Gastrocnemius medialis (tissue), 4 donors: ENCODE measurements around the gene MOCS2. TPM values are rescaled to one million over a fixed set of nuclear protein-coding genes. Genes with fewer than 3 reads are reported as not detected.

Experiments used
- ATAC-seq, 2 donors: fragments of 150-250 bp; one replicate each; pipeline ENCODE4 v1.9.1; 2016
- DNase-seq, 2 donors: peaks; one replicate each; pipeline ENCODE4 v3.0.0-alpha.2; 2019
- H3K27ac ChIP-seq, 4 donors: fragments of 200-600 bp; sonication (generic); 1 replicate in 1 of 4; 2 replicates in 3 of 4; pipeline ENCODE4 v1.5.1; 2016 to 2018; ENCODE audit warnings: mild to moderate bottlenecking in 2 of 4, moderate library complexity in 1 of 4
- H3K27me3 ChIP-seq, 3 donors: fragments of 200-600 bp; sonication (generic) in 2 of 3; 1 replicate in 1 of 3; 2 replicates in 2 of 3; pipeline versions ENCODE4 v1.5.1 to v1.6.0; 2016 to 2019; ENCODE audit warnings: mild to moderate bottlenecking in 1 of 3, moderate library complexity in 1 of 3
- H3K36me3 ChIP-seq, 2 donors: fragments of 200-600 bp; sonication (generic) in 1 of 2; one replicate each; pipeline ENCODE4 v1.5.1; 2017 to 2018
- H3K4me1 ChIP-seq, 2 donors: fragments of 200-600 bp; sonication (generic) in 1 of 2; one replicate each; pipeline ENCODE4 v1.5.1; 2016 to 2017; ENCODE audit warnings: mild to moderate bottlenecking in 2 of 2
- H3K4me3 ChIP-seq, 4 donors: fragments of 200-600 bp; sonication (generic) in 3 of 4; 1 replicate in 1 of 4; 2 replicates in 3 of 4; pipeline ENCODE4 v1.5.1; 2016 to 2019; ENCODE audit warnings: mild to moderate bottlenecking in 2 of 4
- H3K9me3 ChIP-seq, 3 donors: fragments of 200-600 bp; sonication (generic) in 2 of 3; 1 replicate in 1 of 3; 2 replicates in 2 of 3; pipeline ENCODE4 v1.5.1; 2016 to 2019
- CTCF ChIP-seq, 5 experiments: fragments of 450-650 bp in 3 of 5; fragments of 200-600 bp in 2 of 5; sonication (generic) in 2 of 5; IDR thresholded peaks in 4 of 5; conservative IDR thresholded peaks in 1 of 5; 1 replicate in 4 of 5; 2 replicates in 1 of 5; pipeline ENCODE4 v1.5.1; 2016 to 2019; ENCODE audit warnings: antibody characterized with exemption in 5 of 5, mild to moderate bottlenecking in 3 of 5, moderate library complexity in 3 of 5
- POLR2A ChIP-seq, 2 donors: fragments of 450-650 bp; IDR thresholded peaks; one replicate each; pipeline ENCODE4 v1.6.1; 2017; ENCODE audit warnings: antibody characterized with exemption in 2 of 2, mild to moderate bottlenecking in 2 of 2, moderate library complexity in 2 of 2
- in situ Hi-C, 4 donors: fragments of 200-750 bp; cut with MboI; loops; one replicate each; pipeline versions ENCODE4 v1.15.0 to v1.8.0; 2017; ENCODE audit warnings: low sequenced_read_pairs in 4 of 4
- intact Hi-C: fragments of 100-400 bp; cut with DNase I; formaldehyde crosslinking; loops from one replicate; pipeline ENCODE4 v1.15.1; 2023; ENCODE audit warnings: low total_unique reads
- total RNA-seq, 4 donors: library from RNA; depleted of rRNA; stranded (reverse); fragments of >200 nt; gene quantifications; one replicate each; pipeline versions ENCODE4 v1.1.0 to v1.2.3, GENCODE V29; 2016

Gene MOCS2
- total RNA-seq, 4 donors from 2014 or later = 32.0 to 58.6 (median 53.1) TPM

- Histone ChIP-seq H3K4me3 (no peak overlapping the region), H3K27ac (no peak overlapping the region), H3K9me3 (no peaks in the 10 kb centered on the region), H3K4me1 (no peaks in the 10 kb centered on the region), H3K27me3 (no peaks in the 10 kb centered on the region), H3K36me3 (peaks cover 0 to 55% of the 10 kb centered on the region in 2 donors)
- intact Hi-C loops (no loop called here), in situ Hi-C loops (no loop called here)
- DNase-seq (no peak), ATAC-seq (no peak)
- no peak for TF ChIP-seq CTCF (IDR thresholded peaks at IDR 0.05 in 4 of 5, conservative IDR thresholded peaks at IDR 0.05 in 1 of 5)
- TF ChIP-seq POLR2A (IDR thresholded peaks at IDR 0.05) = no peak
These were observed 9.0 kb downstream of the MOCS2 start for GRCh38 chr5:53100606-53101005.

- no peak for DNase-seq
- no peak for TF ChIP-seq CTCF (IDR thresholded peaks at IDR 0.05 in 4 of 5, conservative IDR thresholded peaks at IDR 0.05 in 1 of 5)
- no peak for TF ChIP-seq POLR2A (IDR thresholded peaks at IDR 0.05)
- no peaks in the 10 kb centered on the region for H3K4me1 ChIP-seq
- in situ Hi-C loops (loop anchor here in 3 of 4 donors (5.0 to 10.0 kb wide), 2 partner anchors 152 to 155 kb away; no protein-coding TSS in a partner anchor), intact Hi-C loops (no loop called here)
- H3K4me3 ChIP-seq = no peak overlapping the region
- ATAC-seq = no peak
- no peak overlapping the region for H3K27ac ChIP-seq
- peaks cover 0 to 54% of the 10 kb centered on the region in 2 donors for H3K36me3 ChIP-seq
- H3K9me3 ChIP-seq = no peaks in the 10 kb centered on the region
- no peaks in the 10 kb centered on the region for H3K27me3 ChIP-seq
These were observed 10.0 kb downstream of the MOCS2 start for GRCh38 chr5:53099546-53099945.

- peaks cover 0 to 31% of the 10 kb centered on the region in 2 donors for H3K36me3 ChIP-seq
- no peaks in the 10 kb centered on the region for H3K27me3 ChIP-seq
- H3K27ac ChIP-seq = no peak overlapping the region
- TF ChIP-seq CTCF (IDR thresholded peaks at IDR 0.05 in 4 of 5, conservative IDR thresholded peaks at IDR 0.05 in 1 of 5) (peak; percentile 49 to 89 (median 67)), POLR2A (IDR thresholded peaks at IDR 0.05) (no peak)
- no peak overlapping the region for H3K4me3 ChIP-seq
- intact Hi-C loops (loop anchor here (2.0 kb wide), 1 partner anchor 147 kb away; no protein-coding TSS in a partner anchor), in situ Hi-C loops (loop anchor here in 3 of 4 donors (5.0 to 10.0 kb wide), 2 partner anchors 149 to 151 kb away; no protein-coding TSS in a partner anchor)
- peak in 1 of 2 donors; percentile 30 for DNase-seq
- H3K4me1 ChIP-seq = no peaks in the 10 kb centered on the region
- H3K9me3 ChIP-seq = no peaks in the 10 kb centered on the region
- peak in 1 of 2 donors; percentile 51 for ATAC-seq
These were observed 13.5 kb downstream of the MOCS2 start for GRCh38 chr5:53095931-53096525.

- Histone ChIP-seq H3K9me3 (no peaks in the 10 kb centered on the region), H3K4me1 (no peaks in the 10 kb centered on the region), H3K4me3 (no peak overlapping the region), H3K27ac (no peak overlapping the region), H3K36me3 (peaks cover 0 to 23% of the 10 kb centered on the region in 2 donors), H3K27me3 (no peaks in the 10 kb centered on the region)
- ATAC-seq (no peak), DNase-seq (no peak)
- in situ Hi-C loops = loop anchor here in 3 of 4 donors (5.0 to 10.0 kb wide), 2 partner anchors 148 to 150 kb away; no protein-coding TSS in a partner anchor
- TF ChIP-seq POLR2A (IDR thresholded peaks at IDR 0.05) (no peak), CTCF (IDR thresholded peaks at IDR 0.05 in 4 of 5, conservative IDR thresholded peaks at IDR 0.05 in 1 of 5) (no peak)
- intact Hi-C loops = loop anchor here (2.0 kb wide), 1 partner anchor 146 kb away; no protein-coding TSS in a partner anchor
These were observed 14.3 kb downstream of the MOCS2 start for GRCh38 chr5:53095217-53095616.
